GM12872 (cell line): ENCODE measurements around the gene MSI2.
A peak's percentile ranks its signal among the peaks of the same experiment; 100 is the strongest.

Experiments used
- CTCF ChIP-seq: IDR thresholded peaks from 3 replicates; pipeline ENCODE4 v1.5.1; 2011; ENCODE audit warnings: low read depth, mild to moderate bottlenecking, low read length, moderate library complexity; ENCODE audit not compliant: insufficient read depth

The MSI2 gene

DNA sequence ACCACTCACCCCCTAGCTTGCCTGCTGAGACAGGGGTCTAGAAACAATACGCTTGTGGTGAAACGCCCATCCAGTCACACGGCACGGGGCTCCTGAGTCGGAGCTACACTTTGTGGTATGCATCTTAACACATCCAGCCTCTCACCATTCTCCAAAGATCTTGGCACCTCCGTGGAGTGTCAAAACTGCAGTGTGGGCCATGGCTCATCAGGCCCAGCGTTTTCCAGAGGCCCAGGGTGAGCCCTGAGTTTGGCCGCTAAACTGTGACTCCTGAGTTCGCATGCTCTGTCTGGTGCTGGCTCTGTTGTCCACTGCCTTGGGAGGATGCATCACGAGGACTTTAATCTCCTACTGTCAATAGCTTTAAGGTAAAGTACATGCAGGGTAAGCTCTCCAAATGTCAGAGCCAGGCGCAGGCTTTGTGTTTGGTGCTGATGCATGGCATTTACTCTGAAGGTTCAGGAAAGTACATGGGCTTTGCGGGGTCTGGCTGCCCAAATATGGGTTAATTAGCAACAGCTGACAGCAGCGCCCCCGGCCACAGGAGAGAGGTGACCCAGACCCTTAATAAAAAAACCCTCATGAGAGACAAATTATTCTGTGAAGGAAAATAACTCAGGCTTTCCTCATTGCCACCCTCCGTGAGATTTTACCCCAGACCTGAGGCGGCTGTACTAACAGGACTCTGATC is 370.3 kb downstream of the MSI2 start:
- no peak for TF ChIP-seq CTCF

- TF ChIP-seq CTCF, result no peak
These were observed 371.3 kb downstream of the MSI2 start for GRCh38 chr17:57627591-57627990.

GRCh38 chr17:57628421-57628820 is 372.1 kb downstream of the MSI2 start:
- TF ChIP-seq CTCF, result no peak

GRCh38 chr17:57629470-57629869 is 373.1 kb downstream of the MSI2 start:
- peak; percentile 14; the same call in 1 of the 3 replicates for TF ChIP-seq CTCF

DNA sequence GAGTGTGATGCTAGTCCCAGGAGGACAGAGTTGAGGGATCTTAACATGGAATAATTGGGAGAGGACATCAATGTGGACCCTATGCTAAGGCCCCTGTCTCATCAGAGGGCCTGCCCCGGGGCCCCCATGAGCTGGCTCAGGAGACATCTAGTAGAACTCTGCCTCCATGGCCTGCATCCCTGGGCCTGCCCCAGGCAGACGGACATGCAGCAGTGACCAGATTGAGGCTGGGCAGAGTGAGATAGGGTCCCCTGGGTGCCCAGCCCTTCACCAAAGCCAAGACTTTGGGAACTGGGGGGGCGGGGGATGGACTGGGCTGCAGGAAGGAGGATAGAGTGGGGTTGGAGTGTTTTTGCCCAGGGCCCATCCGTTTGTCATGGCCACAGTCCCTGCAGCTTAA is 373.6 kb downstream of the MSI2 start:
- no peak for TF ChIP-seq CTCF

- TF ChIP-seq CTCF, result no peak
These were observed 374.4 kb downstream of the MSI2 start for GRCh38 chr17:57630736-57631135.

DNA sequence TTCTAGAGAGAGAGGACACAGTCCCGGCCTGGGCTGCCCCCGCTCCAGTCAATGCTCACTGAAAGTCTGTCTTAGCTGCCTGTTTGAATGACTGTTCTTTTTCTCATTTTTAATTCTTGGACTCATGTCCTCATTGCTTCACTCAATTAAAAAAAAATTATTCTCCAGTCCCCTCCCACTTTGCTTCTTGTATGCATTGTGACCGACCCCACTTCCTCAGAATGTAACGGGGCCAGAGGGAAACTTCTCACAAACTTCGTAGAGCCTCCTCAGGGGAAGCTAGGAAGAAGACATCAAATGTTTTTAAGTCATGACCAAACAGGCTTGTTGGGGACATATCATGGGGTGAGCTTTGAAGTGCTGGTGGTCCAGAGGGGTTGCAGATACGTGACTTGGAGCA is 375.5 kb downstream of the MSI2 start:
- no peak for TF ChIP-seq CTCF
